Breast epithelium (tissue), 3 donors: Measurements from ENCODE around the gene TEAD3.

Source experiments
- CTCF ChIP-seq, 3 donors: fragments of 450-650 bp; IDR thresholded peaks; one replicate each; pipeline ENCODE4 v1.5.1; 2016 to 2017; ENCODE audit warnings: antibody characterized with exemption in 3 of 3, mild to moderate bottlenecking in 3 of 3, moderate library complexity in 3 of 3
- POLR2A ChIP-seq: fragments of 450-650 bp; IDR thresholded peaks from one replicate; pipeline ENCODE4 v1.6.1; 2016; ENCODE audit warnings: antibody characterized with exemption, mild to moderate bottlenecking, moderate library complexity

- TF ChIP-seq POLR2A (peak; percentile 33), CTCF (IDR thresholded peaks at IDR 0.05) (no peak)
Measured at GRCh38 chr6:35485402-35485877, 11.4 kb downstream of the TEAD3 start.
